Adrenal gland (tissue), 5 donors: Measurements from ENCODE around the gene CLEC16A.

Source experiments
- CTCF ChIP-seq, 6 experiments: fragments of 450-650 bp in 4 of 6; fragments of 200-600 bp in 2 of 6; sonication (generic) in 1 of 6; IDR thresholded peaks; 1 replicate in 5 of 6; 2 replicates in 1 of 6; pipeline versions ENCODE4 v1.5.1 to v1.8.0; 2016 to 2021; ENCODE audit warnings: antibody characterized with exemption in 6 of 6, mild to moderate bottlenecking in 2 of 6, moderate library complexity in 1 of 6
- POLR2A ChIP-seq, 2 donors: fragments of 450-650 bp; IDR thresholded peaks; one replicate each; pipeline ENCODE4 v1.6.1; 2017; ENCODE audit warnings: antibody characterized with exemption in 2 of 2, mild to moderate bottlenecking in 2 of 2, moderate library complexity in 1 of 2
- donor health status: DM: no; HTN: no; CAD: no.

- TF ChIP-seq CTCF (IDR thresholded peaks at IDR 0.05) (no peak), POLR2A (IDR thresholded peaks at IDR 0.05) (no peak)
Measured at GRCh38 chr16:11063448-11064201, 119.3 kb downstream of the CLEC16A start.
